ENCODE measurements around the gene IL10RA.

Gene IL10RA

DNA sequence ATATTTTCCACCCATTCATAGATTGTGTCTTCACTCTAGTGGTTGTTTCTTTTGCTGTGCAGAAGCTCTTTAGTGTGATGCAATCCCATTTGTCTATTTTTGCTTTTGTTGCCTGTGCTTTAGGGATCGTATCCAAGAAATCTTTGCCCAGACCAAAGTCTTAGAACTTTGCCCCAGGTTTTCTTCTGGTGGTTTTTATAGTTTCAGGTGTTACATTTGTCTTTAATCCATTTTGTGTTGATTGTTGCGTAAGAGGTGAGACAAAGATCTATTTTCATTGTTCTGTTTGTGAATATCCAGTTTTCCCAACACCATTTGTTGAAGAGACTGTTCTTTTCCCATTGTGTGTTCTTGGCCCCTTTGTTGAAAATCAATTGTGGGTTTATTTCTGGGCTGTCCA, 6.4 kb downstream of the IL10RA start:
- no peak for DNase-seq (ENCODE audit: low read depth)

DNA sequence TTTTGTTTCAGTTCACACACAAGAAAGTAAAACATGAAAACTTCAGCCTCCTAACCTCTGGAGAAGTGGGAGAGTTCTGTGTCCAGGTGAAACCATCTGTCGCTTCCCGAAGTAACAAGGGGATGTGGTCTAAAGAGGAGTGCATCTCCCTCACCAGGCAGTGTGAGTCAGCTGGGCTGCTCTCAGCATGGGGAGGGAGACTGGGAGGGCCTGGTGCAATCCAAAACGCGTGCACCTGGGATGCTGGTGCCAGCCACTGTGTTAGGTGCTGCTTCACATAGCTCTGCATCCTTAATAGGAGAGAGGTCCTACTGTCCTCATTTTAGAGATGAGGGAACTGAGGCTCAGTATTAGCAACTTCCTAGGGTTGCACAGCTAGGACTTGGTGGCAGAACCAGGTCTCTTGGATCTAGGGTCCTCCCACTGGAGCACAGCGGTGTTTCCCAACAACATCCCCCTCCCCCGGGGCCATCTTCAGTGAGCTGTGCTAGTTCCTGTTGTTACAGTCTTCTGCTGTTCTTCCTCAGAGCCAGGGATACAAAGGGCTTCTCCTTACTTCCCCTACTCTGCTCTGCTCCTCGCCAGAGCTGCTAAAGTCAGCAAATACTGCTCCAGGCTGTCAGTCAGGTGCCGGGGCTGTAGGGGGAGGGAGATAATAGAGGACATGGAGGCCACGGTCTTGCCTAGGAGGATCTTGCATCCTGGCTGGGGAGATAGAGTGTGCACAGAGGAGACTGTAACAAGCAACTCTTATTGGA, 8.0 kb downstream of the IL10RA start:
- no peak for DNase-seq (ENCODE audit: low read depth)

DNA sequence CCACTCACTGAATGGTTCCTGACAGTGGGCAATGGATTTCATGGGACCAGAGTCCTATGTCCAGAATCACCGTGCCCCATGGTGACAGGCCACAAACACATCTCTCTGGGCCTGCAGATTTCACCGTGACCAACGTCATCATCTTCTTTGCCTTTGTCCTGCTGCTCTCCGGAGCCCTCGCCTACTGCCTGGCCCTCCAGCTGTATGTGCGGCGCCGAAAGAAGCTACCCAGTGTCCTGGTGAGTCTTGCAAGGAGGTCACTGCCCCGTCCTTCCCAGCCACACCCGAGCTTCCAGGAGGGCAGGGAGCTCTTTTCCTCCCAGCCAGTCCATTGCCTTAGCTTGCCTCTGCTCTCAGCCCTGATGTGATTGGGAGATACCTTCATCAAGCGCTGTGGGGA, 9.3 kb downstream of the IL10RA start:
- DNase-seq (ENCODE audit: low read depth) = no peak

DNA sequence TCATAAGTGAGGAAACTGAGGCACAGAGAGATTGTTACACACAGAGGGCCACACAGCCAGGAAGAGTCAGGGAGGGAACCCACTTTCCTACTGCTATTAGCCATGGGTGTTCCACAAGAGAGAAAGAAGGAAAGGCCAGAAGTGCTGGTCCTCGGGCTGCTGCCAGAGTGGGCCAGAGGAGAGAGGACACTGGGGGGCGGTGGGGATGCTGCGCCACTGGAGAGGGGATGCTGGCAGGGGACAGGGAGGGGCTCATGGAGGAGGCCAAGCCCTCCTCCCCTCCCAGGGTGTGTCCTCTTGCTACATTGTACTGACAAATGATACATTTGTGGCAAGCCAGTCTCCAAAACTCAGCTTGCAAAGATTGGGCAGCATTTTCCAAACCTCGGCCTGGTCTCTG, 9.9 kb downstream of the IL10RA start:
- DNase-seq (ENCODE audit: low read depth) = no peak

DNA sequence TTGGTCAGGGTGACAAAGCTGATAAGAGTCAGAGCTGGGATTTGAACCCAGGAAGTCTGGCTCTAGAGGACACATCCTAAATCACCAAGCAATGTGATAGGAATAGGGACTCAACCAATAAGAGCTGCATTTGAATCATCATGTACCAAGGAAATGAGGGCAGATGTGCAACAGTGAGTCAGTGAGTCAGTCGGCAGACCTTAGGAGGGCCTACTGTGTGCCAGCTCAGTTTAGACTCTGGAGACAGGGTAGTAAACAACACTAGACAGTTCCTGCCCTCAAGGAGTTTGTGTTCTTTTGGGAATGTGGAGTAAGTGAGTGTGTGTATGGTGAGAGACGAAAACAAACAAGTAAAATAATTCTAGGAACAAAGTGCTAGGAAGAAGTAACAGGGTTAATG, 11.2 kb downstream of the IL10RA start:
- no peak for DNase-seq (ENCODE audit: low read depth)

DNA sequence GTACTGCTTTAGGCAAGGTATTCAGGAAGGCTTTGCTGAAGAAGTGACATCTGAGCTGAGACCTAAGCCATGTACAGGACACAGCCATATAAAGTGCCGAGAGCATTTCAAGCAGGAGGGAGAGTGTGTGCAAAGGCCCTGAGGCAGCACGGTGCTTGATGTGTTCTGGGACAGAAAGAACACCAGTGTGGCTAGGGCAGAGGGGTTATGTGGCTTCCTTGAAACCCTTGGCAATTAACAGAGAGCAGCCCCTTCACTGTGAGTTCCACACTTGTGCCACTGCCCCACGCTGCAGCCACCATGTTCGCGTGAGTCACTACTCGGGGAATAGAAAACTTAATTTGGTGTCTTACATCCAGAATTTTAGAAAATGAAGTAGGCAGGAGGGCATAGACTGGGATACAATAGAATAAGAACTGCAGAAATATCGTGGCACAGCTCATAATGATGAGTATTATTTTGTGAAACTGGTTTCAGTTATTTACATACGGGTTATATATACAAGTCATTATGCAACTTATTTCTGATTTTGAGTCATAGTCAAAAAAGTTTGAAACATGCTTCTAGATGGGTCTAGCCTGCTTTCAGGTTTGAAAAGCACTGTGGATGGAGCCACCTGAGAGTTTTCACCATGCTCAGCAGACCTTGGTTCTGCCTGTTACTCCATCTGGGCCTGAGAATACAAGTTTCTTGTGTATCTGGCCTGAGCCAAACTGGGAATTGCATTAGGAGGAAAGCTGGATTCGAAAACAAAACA, 11.8 kb downstream of the IL10RA start:
- DNase-seq (ENCODE audit: low read depth) = no peak

DNA sequence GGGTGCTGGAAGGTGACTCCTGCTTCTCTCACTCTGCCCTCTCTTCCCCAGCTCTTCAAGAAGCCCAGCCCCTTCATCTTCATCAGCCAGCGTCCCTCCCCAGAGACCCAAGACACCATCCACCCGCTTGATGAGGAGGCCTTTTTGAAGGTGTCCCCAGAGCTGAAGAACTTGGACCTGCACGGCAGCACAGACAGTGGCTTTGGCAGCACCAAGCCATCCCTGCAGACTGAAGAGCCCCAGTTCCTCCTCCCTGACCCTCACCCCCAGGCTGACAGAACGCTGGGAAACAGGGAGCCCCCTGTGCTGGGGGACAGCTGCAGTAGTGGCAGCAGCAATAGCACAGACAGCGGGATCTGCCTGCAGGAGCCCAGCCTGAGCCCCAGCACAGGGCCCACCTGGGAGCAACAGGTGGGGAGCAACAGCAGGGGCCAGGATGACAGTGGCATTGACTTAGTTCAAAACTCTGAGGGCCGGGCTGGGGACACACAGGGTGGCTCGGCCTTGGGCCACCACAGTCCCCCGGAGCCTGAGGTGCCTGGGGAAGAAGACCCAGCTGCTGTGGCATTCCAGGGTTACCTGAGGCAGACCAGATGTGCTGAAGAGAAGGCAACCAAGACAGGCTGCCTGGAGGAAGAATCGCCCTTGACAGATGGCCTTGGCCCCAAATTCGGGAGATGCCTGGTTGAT, 12.6 kb downstream of the IL10RA start:
- no peak for DNase-seq (ENCODE audit: low read depth)

DNA sequence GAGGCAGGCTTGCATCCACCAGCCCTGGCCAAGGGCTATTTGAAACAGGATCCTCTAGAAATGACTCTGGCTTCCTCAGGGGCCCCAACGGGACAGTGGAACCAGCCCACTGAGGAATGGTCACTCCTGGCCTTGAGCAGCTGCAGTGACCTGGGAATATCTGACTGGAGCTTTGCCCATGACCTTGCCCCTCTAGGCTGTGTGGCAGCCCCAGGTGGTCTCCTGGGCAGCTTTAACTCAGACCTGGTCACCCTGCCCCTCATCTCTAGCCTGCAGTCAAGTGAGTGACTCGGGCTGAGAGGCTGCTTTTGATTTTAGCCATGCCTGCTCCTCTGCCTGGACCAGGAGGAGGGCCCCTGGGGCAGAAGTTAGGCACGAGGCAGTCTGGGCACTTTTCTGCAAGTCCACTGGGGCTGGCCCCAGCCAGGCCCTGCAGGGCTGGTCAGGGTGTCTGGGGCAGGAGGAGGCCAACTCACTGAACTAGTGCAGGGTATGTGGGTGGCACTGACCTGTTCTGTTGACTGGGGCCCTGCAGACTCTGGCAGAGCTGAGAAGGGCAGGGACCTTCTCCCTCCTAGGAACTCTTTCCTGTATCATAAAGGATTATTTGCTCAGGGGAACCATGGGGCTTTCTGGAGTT, 13.3 kb downstream of the IL10RA start:
- no peak for DNase-seq (ENCODE audit: low read depth)

DNA sequence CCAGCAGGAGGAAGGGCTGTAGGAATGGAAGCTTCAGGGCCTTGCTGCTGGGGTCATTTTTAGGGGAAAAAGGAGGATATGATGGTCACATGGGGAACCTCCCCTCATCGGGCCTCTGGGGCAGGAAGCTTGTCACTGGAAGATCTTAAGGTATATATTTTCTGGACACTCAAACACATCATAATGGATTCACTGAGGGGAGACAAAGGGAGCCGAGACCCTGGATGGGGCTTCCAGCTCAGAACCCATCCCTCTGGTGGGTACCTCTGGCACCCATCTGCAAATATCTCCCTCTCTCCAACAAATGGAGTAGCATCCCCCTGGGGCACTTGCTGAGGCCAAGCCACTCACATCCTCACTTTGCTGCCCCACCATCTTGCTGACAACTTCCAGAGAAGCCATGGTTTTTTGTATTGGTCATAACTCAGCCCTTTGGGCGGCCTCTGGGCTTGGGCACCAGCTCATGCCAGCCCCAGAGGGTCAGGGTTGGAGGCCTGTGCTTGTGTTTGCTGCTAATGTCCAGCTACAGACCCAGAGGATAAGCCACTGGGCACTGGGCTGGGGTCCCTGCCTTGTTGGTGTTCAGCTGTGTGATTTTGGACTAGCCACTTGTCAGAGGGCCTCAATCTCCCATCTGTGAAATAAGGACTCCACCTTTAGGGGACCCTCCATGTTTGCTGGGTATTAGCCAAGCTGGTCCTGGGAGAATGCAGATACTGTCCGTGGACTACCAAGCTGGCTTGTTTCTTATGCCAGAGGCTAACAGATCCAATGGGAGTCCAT, 14.1 kb downstream of the IL10RA start:
- no peak for DNase-seq (ENCODE audit: low read depth)

DNA sequence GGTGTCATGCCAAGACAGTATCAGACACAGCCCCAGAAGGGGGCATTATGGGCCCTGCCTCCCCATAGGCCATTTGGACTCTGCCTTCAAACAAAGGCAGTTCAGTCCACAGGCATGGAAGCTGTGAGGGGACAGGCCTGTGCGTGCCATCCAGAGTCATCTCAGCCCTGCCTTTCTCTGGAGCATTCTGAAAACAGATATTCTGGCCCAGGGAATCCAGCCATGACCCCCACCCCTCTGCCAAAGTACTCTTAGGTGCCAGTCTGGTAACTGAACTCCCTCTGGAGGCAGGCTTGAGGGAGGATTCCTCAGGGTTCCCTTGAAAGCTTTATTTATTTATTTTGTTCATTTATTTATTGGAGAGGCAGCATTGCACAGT, 14.6 kb downstream of the IL10RA start:
- no peak for DNase-seq (ENCODE audit: low read depth)

DNA sequence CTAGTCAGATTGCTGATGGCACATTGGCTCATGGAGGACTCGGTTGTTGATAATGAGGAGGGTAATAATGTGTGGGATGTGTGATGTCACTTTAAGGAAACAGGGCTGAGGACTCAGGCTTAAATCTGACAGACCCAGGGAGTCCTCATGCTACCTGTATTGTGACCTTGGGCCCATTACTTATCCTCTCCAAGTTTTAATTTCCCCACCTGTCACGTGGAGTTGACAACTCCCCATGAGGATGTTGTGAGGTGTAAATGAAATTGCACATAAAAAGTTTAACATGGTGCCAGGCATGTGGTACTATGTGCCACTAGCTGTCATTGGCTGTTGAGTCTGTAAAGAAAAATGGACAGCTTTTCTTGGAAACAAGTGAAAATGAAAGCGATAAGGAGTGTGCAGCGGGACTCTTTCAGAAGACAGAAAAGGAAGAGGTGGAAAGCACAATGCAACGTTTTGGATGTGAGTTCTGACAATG, 15.3 kb downstream of the IL10RA start:
- DNase-seq (ENCODE audit: low read depth) = no peak

DNA sequence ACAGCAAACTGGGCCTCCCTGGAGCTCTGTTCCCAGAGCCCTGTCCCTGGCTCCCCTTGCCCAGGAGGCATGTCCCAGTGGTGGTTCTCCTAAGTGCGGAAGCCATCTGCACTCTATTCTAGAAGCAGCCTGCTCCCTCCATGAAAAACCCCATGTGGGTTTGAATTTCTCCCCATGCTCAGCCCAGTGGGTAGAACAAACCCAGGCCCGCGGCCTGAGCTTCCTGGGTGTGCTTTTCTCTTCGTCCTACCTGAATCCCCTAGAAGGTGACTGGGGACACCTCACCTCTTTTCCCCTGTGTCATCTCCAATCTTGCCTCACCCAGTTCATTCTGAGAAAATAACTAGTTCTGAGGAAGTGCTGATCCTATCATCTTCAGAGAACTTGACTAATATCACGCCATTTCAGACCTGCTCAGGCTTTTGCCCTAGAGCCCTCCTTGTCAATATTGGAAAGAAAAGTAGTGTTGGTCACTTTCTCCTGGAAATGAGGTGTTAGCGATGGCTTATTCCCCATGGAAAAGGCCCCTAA, 15.9 kb downstream of the IL10RA start:
- DNase-seq (ENCODE audit: low read depth) = no peak

DNA sequence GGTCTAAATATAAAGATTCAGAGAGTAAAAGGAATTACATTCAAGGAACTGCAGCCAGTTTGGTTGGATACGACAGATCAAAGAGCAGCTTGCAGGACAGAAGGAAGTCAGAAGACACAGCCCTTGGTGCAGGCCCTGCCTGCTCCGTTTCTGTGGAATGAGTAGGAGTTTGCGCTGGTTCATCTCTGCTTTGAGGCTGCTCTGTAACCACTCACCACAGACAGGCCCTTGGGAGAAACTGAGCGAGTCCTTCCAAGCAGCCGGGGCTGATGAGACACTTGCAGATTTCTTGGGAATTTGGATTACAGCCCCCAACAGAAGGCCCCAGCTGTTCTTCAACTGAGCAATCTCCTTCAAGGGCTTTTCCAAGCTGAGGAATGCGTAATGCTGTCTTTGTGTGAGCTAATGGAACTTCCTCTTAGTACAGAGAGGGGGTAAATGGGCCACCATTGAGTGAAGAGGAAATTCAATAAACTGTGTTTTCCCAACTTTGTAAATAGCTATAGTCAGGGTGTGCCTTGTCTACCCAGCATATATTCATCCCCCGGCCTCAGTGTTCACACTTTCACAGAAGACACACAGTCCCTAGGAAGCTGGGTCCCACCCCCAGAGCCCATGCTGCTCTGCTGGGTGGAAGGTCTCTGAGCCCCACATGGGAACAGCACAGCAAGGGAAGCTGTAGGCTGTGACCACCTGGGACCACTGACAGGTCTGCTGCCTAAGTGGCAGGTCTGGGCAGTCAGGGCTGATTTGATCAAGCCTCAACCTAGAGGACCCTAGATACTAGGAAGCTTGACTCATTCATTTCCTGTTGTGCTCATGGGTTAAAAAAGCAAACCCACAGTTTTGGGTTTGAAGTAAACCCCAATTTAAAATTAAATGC, 16.6 kb downstream of the IL10RA start:
- DNase-seq (ENCODE audit: low read depth) = no peak

DNA sequence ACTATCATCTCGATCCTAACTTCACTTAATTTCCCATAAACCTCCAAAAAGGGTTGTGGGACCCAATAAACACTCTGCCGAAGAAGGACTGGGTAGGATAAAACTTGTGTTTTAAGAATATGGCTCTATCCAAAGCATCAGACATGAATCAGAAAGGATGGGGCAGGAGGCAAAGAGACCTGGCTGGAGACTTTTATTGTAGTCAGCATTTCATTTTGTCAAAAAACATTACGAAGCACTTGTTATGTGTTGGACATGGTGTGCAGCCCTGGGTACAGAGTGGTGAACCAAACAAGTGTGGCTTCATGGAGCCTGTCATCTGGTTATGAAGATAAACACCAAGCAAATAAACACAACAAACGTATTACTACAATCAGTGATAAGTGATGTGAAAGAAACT, 17.3 kb downstream of the IL10RA start:
- DNase-seq (ENCODE audit: low read depth) = no peak

DNA sequence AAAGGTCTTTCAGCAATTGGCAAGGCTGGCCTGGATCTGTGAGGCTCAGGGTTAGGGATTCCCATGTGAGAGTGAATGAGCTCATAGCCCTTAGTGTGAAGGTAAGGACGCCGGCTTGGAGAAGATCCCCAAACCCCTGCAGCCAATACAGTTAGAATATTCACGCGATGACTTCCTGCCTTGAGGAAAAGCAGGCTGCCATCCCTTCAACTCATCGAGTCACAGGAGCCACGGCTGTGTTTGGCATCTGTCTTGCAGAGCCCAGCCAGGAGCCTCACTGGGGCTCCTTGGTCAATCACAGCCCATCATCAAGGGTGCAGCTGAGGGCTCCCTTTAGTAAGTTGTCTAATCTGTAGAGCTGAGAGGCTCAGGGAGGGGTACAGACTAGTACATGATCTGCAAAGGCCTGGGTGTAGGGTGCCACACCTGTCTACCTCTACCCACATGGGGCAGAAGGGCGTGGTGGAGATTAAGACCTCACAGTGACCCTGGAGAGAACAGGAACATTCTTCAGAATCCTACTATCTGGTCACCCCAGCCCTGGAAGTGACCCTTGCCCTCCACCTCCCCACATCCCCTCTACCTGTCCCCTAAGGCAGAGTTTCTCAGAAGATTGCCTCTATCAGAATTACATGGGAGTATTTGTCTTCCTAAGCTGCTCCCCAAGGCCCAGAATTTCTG, 18.5 kb downstream of the IL10RA start:
- no peak for DNase-seq (ENCODE audit: low read depth)

DNA sequence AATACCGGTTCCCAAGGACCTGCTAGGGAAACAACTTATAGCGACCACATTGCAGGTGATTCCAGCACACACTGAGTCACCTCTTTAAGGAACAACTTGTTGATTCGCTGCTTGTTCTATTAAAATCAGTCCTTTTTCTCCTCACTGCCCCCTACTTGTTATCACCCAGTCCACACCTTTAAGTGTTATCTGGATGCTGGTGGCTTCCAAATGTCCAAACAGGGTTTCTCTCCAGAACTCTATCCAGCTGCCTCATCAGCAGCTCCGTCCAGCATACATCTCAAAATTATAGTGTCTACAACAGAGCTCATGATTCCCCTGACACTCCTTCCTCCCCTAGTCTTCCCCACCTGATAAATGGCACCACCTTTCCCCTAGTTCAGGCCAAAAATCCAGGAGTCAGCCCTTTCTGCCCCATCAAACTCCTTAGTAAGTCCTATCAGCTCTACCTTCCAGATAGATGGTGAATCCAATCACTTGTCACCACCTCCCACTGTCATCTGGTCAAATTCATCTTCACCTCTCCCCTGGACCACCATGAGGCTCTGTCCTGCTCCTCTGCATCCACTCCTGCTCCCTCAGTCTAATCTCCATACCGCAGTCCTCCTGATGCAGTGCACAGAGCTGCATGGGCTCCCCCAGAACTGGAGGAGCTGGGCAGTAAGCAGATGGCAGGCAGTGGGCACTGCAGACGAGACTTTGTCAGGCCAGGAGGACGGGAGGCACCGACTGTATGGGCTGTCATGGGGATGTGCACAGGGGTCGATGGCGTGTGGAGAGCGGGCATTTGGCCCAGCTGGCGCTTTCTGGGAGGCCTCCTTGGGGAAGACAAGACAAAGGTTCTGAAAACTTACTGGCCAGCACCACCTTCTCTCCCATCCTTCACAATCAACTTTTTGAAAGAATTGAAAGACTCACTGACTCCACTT, 19.3 kb downstream of the IL10RA start:
- DNase-seq (ENCODE audit: low read depth) = no peak

DNA sequence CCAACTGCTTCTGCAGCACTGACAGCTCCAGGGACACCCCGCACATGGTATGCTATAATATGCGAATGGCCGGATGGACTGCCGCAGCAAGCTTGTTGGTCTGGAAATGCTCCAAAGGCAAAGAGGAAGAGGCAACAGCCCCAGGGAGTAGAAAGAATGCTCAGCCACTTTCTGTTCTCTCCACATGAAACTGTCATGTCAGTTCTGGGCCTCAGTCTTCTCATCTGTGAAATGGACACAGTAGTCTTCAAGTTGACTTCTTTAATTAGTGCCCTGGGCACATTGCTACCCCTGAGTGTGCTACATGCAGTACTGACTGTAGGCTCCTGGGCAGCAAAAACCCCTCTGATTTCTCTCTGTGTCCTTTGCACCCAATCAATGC, 19.9 kb downstream of the IL10RA start:
- DNase-seq (ENCODE audit: low read depth) = no peak

DNA sequence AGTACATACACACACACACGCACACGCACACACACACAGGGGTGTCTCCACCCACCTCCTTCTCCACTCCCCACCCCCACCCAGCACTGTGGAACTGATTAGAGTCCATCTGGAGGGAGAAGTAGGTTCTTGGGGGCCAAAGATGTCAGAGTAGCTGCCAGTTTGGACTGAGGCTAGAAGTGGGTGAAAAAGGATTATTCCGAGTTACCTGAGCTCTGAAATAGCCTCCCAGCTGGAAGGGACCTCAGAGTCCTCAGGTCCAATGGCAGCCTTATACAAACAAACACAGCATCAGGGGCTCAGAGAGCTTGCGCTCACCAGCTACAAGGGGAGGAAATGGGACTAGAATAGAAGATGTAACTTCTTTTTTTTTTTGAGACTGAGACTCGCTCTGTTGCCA, 20.8 kb downstream of the IL10RA start:
- DNase-seq (ENCODE audit: low read depth) = no peak

All from stimulated activated CD8-positive, alpha-beta memory T cell treated with anti-CD3 and anti-CD28 coated beads, Interleukin-4, amount 100 ng/mL, for 24 hours (primary cell).